ENCODE data around the gene OR13J1.
"Not testable (repeated sequence)": the region's sequence is repeated elsewhere in the genome, so short reads cannot be mapped to it uniquely, and the experiment has no call there.

OR13J1 gene

GRCh38 chr9:35870351-35870923 lies at the start of gene OR13J1:
Gene OR13J1, minus strand, starts transcription at chr9:35870401. Its CDS starts 0 bp downstream, at chr9:35870401.
- intact Hi-C loops (cut with DNase I): no loop called here
- no peak for DNase-seq

- DNase-seq: no peak
- intact Hi-C loops (cut with DNase I): no loop called here
Measured at GRCh38 chr9:35919212-35920008, 49.2 kb upstream of the OR13J1 start.

GRCh38 chr9:35918780-35919179 lies 48.6 kb upstream of the OR13J1 start:
- no peak for DNase-seq
- intact Hi-C loops (cut with DNase I): no loop called here

- intact Hi-C loops (cut with DNase I): no loop called here
- no peak for DNase-seq
Measured at GRCh38 chr9:35917261-35917660, 47.1 kb upstream of the OR13J1 start.

- intact Hi-C loops (cut with DNase I): no loop called here
- no peak for DNase-seq
Measured at GRCh38 chr9:35915681-35916294, 45.6 kb upstream of the OR13J1 start.

GRCh38 chr9:35914301-35914807 lies 44.2 kb upstream of the OR13J1 start:
- intact Hi-C loops (cut with DNase I): no loop called here
- DNase-seq: no peak

- DNase-seq; intact Hi-C loops (cut with DNase I): not testable (repeated sequence)
Measured at GRCh38 chr9:35913429-35913828, 43.2 kb upstream of the OR13J1 start.

GRCh38 chr9:35912791-35913400 lies 42.7 kb upstream of the OR13J1 start:
- no peak for DNase-seq
- intact Hi-C loops (cut with DNase I): no loop called here

GRCh38 chr9:35911690-35912089 lies 41.5 kb upstream of the OR13J1 start:
- DNase-seq: no peak
- intact Hi-C loops (cut with DNase I): no loop called here

GRCh38 chr9:35910613-35911359 lies 40.6 kb upstream of the OR13J1 start:
- no peak for DNase-seq

GRCh38 chr9:35909687-35910612 lies 39.7 kb upstream of the OR13J1 start:
- intact Hi-C loops (cut with DNase I): no loop called here
- no peak for DNase-seq

More at GRCh38 chr9:35910613-35911359, 40.6 kb upstream of the OR13J1 start:
- intact Hi-C loops (cut with DNase I): no loop called here

- no peak for DNase-seq
- intact Hi-C loops (cut with DNase I): no loop called here
Measured at GRCh38 chr9:35909274-35909673, 39.1 kb upstream of the OR13J1 start, which contains the start of gene SPAAR. Gene SPAAR, plus strand, starts transcription at chr9:35909490. Its CDS starts 974 bp downstream, at chr9:35910464.

- DNase-seq: no peak
- intact Hi-C loops (cut with DNase I): no loop called here
Measured at GRCh38 chr9:35908504-35909125, 38.4 kb upstream of the OR13J1 start.

GRCh38 chr9:35907711-35908503 lies 37.7 kb upstream of the OR13J1 start:
- intact Hi-C loops (cut with DNase I): no loop called here
- peak in 1 of 42 donors; percentile 21 for DNase-seq

- intact Hi-C loops (cut with DNase I): no loop called here
- peak in 1 of 42 donors; percentile 42 for DNase-seq
Measured at GRCh38 chr9:35906923-35907699, 36.9 kb upstream of the OR13J1 start.

Measured in head of caudate nucleus (tissue), 42 donors.